ENCODE results near the gene HAT1. TPM values are rescaled to one million over a fixed set of nuclear protein-coding genes. Genes with fewer than 3 reads are reported as not detected.
"Not testable (repeated sequence)": the region's sequence is repeated elsewhere in the genome, so short reads cannot be mapped to it uniquely, and the experiment has no call there.

The HAT1 gene
- total RNA-seq, 1 experiment from 2014 or later, result 76.8 TPM

GRCh38 chr2:171894612-171894947 is 27.7 kb upstream of the HAT1 start:
- Histone ChIP-seq H3K27ac (ENCODE audit: low read length) (peak overlapping the region; percentile 28), H3F3A (ENCODE audit: low read length, unreplicated experiment) (no peaks in the 10 kb centered on the region), H3K79me2 (ENCODE audit: low read length) (peaks cover 15% of the 10 kb centered on the region), H3K9me3 (ENCODE audit: low read length) (no peaks in the 10 kb centered on the region), H3K27me3 (ENCODE audit: low read length) (no peaks in the 10 kb centered on the region), H3K9ac (ENCODE audit: low read length) (peak overlapping the region; percentile 78), H3K4me1 (ENCODE audit: insufficient read depth, low read length) (peaks cover 12% of the 10 kb centered on the region), H3K9me2 (replicated peaks; ENCODE audit: low read length) (no peaks in the 10 kb centered on the region), H3K4me3 (ENCODE audit: low read length) (peak overlapping the region; percentile 99), H4K20me1 (ENCODE audit: low read length) (no peaks in the 10 kb centered on the region), H3K36me3 (ENCODE audit: low read depth, low read length) (no peaks in the 10 kb centered on the region), H3K4me2 (ENCODE audit: low read length) (peak overlapping the region; percentile 90), H2AFZ (ENCODE audit: low read length) (peak overlapping the region; percentile 99)
- CTCF ChIA-PET, result interaction anchor here (1.3 kb wide), 1 partner anchor 233 kb away, joined by 3 read pairs; no protein-coding TSS in a partner anchor
- intact Hi-C loops (cut with micrococcal nuclease), result loop anchor here (2.0 kb wide), 1 partner anchor 28 kb away; the partner anchor contains the start of gene HAT1
- POLR2A ChIA-PET (ENCODE audit: unreplicated experiment), result no interaction called here
- ATAC-seq (no peak), DNase-seq (no peak)
- BruUV-seq (replicated peaks), result TSS peak; percentile 92
- TF ChIP-seq EZH2phosphoT487 (IDR thresholded peaks at IDR 0.05; ENCODE audit: borderline replicate concordance, low read length) (no peak), EZH2 (IDR thresholded peaks at IDR 0.05; ENCODE audit: low read length, unreplicated experiment) (no peak), CTCF (conservative IDR thresholded peaks at IDR 0.05; ENCODE audit: low read depth, low read length) (no peak)

DNA sequence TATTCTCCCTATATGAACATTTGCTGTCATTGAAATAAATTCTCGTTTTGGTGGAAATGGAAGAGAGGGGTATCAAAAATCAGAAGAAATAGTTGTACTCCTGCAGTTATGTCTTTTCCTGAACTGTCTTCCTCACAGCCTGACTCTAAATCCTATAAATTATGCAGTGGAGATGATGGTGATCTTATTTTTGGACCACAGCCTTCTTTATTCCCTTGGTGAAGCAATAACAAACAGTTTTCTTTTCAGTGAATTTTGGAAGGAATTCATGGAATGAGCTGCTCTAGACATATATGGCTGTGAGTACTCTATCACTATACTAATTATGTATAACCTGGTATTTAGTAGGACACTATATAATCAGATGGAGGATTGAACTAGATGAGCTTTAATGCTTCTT is 26.5 kb upstream of the HAT1 start:
- no peak overlapping the region for H2AFZ ChIP-seq (ENCODE audit: low read length)
- H3K79me2 ChIP-seq (ENCODE audit: low read length), result peaks cover 15% of the 10 kb centered on the region
- no peaks in the 10 kb centered on the region for H3K9me3 ChIP-seq (ENCODE audit: low read length)
- peaks cover 12% of the 10 kb centered on the region for H3K4me1 ChIP-seq (ENCODE audit: insufficient read depth, low read length)
- no peak overlapping the region for H3K27ac ChIP-seq (ENCODE audit: low read length)
- H3F3A ChIP-seq (ENCODE audit: low read length, unreplicated experiment), result no peaks in the 10 kb centered on the region
- no peak overlapping the region for H3K4me2 ChIP-seq (ENCODE audit: low read length)
- no peak overlapping the region for H3K9ac ChIP-seq (ENCODE audit: low read length)
- no peaks in the 10 kb centered on the region for H4K20me1 ChIP-seq (ENCODE audit: low read length)
- H3K27me3 ChIP-seq (ENCODE audit: low read length), result no peaks in the 10 kb centered on the region
- DNase-seq (no peak), ATAC-seq (no peak)
- no peak for TF ChIP-seq CTCF (conservative IDR thresholded peaks at IDR 0.05; ENCODE audit: low read depth, low read length)
- TF ChIP-seq EZH2phosphoT487 (IDR thresholded peaks at IDR 0.05; ENCODE audit: borderline replicate concordance, low read length), result no peak
- TF ChIP-seq EZH2 (IDR thresholded peaks at IDR 0.05; ENCODE audit: low read length, unreplicated experiment), result no peak
- no peak overlapping the region for H3K4me3 ChIP-seq (ENCODE audit: low read length)
- POLR2A ChIA-PET (ENCODE audit: unreplicated experiment), result no interaction called here
- CTCF ChIA-PET, result interaction anchor here (0.6 kb wide), 1 partner anchor 809 kb away, joined by 5 read pairs; no protein-coding TSS in a partner anchor
- intact Hi-C loops (cut with micrococcal nuclease), result loop anchor here (2.0 kb wide), 1 partner anchor 27 kb away; the partner anchor contains the start of gene HAT1
- H3K36me3 ChIP-seq (ENCODE audit: low read depth, low read length), result no peaks in the 10 kb centered on the region
- no peaks in the 10 kb centered on the region for H3K9me2 ChIP-seq (replicated peaks; ENCODE audit: low read length)
- no TSS peak for BruUV-seq (replicated peaks)

DNA sequence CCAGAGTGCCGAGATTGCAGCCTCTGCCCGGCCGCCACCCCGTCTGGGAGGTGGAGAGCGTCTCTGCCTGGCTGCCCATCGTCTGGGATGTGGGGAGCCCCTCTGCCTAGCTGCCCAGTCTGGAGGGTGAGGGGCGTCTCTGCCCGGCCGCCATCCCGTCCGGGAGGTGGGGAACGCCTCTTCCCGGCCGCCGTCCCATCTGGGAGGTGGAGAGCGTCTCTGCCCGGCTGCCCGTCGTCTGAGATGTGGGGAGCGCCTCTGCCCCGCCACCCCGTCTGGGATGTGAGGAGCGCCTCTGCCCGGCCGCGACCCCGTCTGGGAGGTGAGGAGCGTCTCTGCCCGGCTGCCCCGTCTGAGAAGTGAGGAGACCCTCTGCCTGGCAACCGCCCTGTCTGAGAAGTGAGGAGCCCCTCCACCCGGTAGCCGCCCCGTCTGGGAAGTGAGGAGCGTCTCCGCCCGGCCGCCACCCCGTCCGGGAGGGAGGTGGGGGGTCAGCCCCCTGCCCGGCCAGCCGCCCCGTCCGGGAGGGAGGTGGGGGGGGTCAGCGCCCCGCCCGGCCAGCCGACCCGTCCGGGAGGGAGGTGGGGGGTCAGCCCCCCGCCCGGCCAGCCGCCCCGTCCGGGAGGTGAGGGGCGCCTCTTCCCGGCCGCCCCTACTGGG is 22.5 kb upstream of the HAT1 start:
- CTCF ChIA-PET; POLR2A ChIA-PET (ENCODE audit: unreplicated experiment); H3K4me3 ChIP-seq (ENCODE audit: low read length); H3K9me3 ChIP-seq (ENCODE audit: low read length); DNase-seq; H3K79me2 ChIP-seq (ENCODE audit: low read length); H4K20me1 ChIP-seq (ENCODE audit: low read length); H3K9ac ChIP-seq (ENCODE audit: low read length); H3K4me2 ChIP-seq (ENCODE audit: low read length); ATAC-seq; H3K9me2 ChIP-seq (replicated peaks; ENCODE audit: low read length); H3K36me3 ChIP-seq (ENCODE audit: low read depth, low read length); H3K27me3 ChIP-seq (ENCODE audit: low read length); BruUV-seq (replicated peaks); intact Hi-C loops (cut with micrococcal nuclease); H3K4me1 ChIP-seq (ENCODE audit: insufficient read depth, low read length); H3K27ac ChIP-seq (ENCODE audit: low read length); H3F3A ChIP-seq (ENCODE audit: low read length, unreplicated experiment); H2AFZ ChIP-seq (ENCODE audit: low read length): not testable (repeated sequence)

Data from PC-3 (cell line).